ENCODE data around the gene KRT13.

The KRT13 gene

DNA sequence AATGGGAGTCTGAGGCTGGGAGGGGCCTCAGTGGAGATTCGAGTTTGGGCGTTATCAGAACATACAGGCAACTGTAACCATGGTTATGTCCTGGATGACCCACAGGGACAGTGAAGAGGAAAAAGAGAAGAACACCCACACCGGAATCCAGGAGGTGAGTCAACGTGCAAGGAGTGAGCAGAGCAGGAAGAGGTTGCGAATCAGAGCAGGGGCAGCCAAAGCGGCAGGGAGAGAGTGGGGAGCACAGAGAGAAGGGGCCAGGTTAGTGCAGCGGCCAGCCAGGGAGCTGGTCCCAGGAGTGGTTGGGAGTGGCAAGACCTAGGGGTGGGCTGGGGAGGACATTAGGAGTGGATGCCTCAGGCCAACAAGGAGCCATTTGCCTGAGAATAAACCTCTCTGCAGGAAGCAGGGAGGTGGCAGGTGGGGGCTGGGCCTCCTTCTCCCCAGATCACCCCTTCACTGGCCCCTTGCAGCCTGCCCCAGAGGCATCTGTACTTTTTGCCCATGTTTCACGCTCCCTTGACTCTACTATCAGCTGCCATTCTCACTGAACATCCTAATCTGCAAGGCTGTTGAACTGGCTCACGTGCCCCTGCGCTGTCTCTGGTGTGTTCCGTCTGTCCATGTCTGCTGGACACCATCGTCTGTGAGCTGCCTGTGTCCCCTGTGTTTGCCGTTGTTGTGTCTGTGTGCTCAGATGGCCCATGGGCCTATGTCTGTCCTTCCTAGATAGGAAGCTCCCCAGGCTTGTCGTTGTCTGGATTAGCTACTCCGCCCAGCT, 5.1 kb downstream of the KRT13 start:
- H3K14ac ChIP-seq (ENCODE audit: low read length), result peak overlapping the region; percentile 47
- peaks cover 0 to 3% (median 0%) of the 10 kb centered on the region in 3 experiments for H3K27me3 ChIP-seq (ENCODE audit: control insufficient read depth in 3 of 3, insufficient read depth in 3 of 3, low read depth in 1 of 3, low read length in 3 of 3)
- H3K4me2 ChIP-seq (ENCODE audit: insufficient read depth, low read length, poor library complexity, severe bottlenecking), result no peak overlapping the region
- no peaks in the 10 kb centered on the region for H3K79me1 ChIP-seq (ENCODE audit: low read depth, low read length)
- no peak overlapping the region for H4K91ac ChIP-seq (ENCODE audit: low read depth, low read length, poor library complexity)
- no peak for DNase-seq (ENCODE audit: low spot score)
- H3K36me3 ChIP-seq (replicated peaks in 1 of 2; ENCODE audit: control insufficient read depth in 2 of 2, insufficient read depth in 2 of 2, low read length in 2 of 2), result no peaks in the 10 kb centered on the region
- peak overlapping the region; percentile 40 for H3K23ac ChIP-seq (ENCODE audit: low read depth, low read length, poor library complexity)
- H3K27ac ChIP-seq (replicated peaks; ENCODE audit: low read length), result no peak overlapping the region
- H3K4me3 ChIP-seq (ENCODE audit: low read length in 2 of 2), result no peak overlapping the region
- peaks cover 0 to 9% of the 10 kb centered on the region in 2 donors for H3K4me1 ChIP-seq (ENCODE audit: control insufficient read depth in 2 of 2, insufficient read depth in 1 of 2, low read depth in 1 of 2, low read length in 2 of 2)
- H2AFZ ChIP-seq (ENCODE audit: low read length), result no peak overlapping the region
- H2BK15ac ChIP-seq (ENCODE audit: low read length), result peak overlapping the region; percentile 32
- H3K18ac ChIP-seq (ENCODE audit: low read length), result peak overlapping the region; percentile 87
- no peak overlapping the region for H2BK12ac ChIP-seq (ENCODE audit: low read length)
- H3K9me3 ChIP-seq (replicated peaks in 1 of 2; ENCODE audit: control insufficient read depth in 2 of 2, insufficient read depth in 1 of 2, low read depth in 1 of 2, low read length in 2 of 2), result no peaks in the 10 kb centered on the region
- H4K8ac ChIP-seq (ENCODE audit: low read depth, low read length), result peak overlapping the region; percentile 44
- H2AK5ac ChIP-seq (ENCODE audit: low read depth, low read length), result peak overlapping the region; percentile 91
- WGBS, 2 donors (ENCODE audit: extremely low coverage in 2 of 2, insufficient read length in 2 of 2, insufficient replicate concordance in 1 of 2), result no CpG with 5 or more reads among the region's 15 CpGs
- no peak overlapping the region for H2BK120ac ChIP-seq (ENCODE audit: low read depth, low read length)
- peak overlapping the region; percentile 42 for H2BK5ac ChIP-seq (ENCODE audit: low read length)
- H3K9ac ChIP-seq (ENCODE audit: low read depth, low read length, poor library complexity), result no peak overlapping the region
- no peak overlapping the region for H3K4ac ChIP-seq (ENCODE audit: low read length)

DNA sequence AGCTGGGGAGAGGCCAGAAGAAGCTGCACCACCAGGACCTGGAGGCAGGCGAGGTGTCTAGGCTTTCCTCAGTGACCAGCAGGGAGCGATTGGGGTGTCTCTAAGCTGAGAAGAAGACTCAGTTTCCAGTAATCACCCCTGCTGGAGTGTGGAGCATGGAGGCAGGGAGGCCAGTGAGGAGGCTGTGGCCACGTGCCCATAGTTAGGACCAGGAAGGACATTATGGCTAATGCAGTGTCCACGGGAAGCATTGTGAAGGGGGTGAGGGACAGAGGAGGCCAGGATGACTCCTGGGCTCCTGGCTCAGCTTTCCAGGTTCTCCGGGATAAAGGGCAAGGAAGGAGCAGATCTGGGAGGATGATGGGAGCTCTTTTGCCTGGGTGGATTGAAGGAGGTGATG, 5.7 kb downstream of the KRT13 start:
- Histone ChIP-seq H2BK15ac (ENCODE audit: low read length) (no peak overlapping the region), H4K91ac (ENCODE audit: low read depth, low read length, poor library complexity) (no peak overlapping the region), H3K4me1 (ENCODE audit: control insufficient read depth in 2 of 2, insufficient read depth in 1 of 2, low read depth in 1 of 2, low read length in 2 of 2) (peaks cover 0 to 9% of the 10 kb centered on the region in 2 donors), H3K4ac (ENCODE audit: low read length) (no peak overlapping the region), H3K18ac (ENCODE audit: low read length) (peak overlapping the region; percentile 2), H3K23ac (ENCODE audit: low read depth, low read length, poor library complexity) (peak overlapping the region; percentile 8), H3K4me3 (ENCODE audit: low read length in 2 of 2) (no peak overlapping the region), H3K27ac (replicated peaks; ENCODE audit: low read length) (no peak overlapping the region), H2AK5ac (ENCODE audit: low read depth, low read length) (peak overlapping the region; percentile 91), H2BK5ac (ENCODE audit: low read length) (peak overlapping the region; percentile 42), H2BK120ac (ENCODE audit: low read depth, low read length) (no peak overlapping the region), H3K79me1 (ENCODE audit: low read depth, low read length) (no peaks in the 10 kb centered on the region), H3K14ac (ENCODE audit: low read length) (no peak overlapping the region), H3K36me3 (replicated peaks in 1 of 2; ENCODE audit: control insufficient read depth in 2 of 2, insufficient read depth in 2 of 2, low read length in 2 of 2) (no peaks in the 10 kb centered on the region), H3K4me2 (ENCODE audit: insufficient read depth, low read length, poor library complexity, severe bottlenecking) (no peak overlapping the region), H3K9me3 (replicated peaks in 1 of 2; ENCODE audit: control insufficient read depth in 2 of 2, insufficient read depth in 1 of 2, low read depth in 1 of 2, low read length in 2 of 2) (no peaks in the 10 kb centered on the region), H4K8ac (ENCODE audit: low read depth, low read length) (no peak overlapping the region), H3K9ac (ENCODE audit: low read depth, low read length, poor library complexity) (no peak overlapping the region), H2BK12ac (ENCODE audit: low read length) (no peak overlapping the region), H2AFZ (ENCODE audit: low read length) (no peak overlapping the region), H3K27me3 (ENCODE audit: control insufficient read depth in 3 of 3, insufficient read depth in 3 of 3, low read depth in 1 of 3, low read length in 3 of 3) (peaks cover 0 to 3% (median 0%) of the 10 kb centered on the region in 3 experiments)
- DNase-seq (ENCODE audit: low spot score), result no peak
- no CpG with 5 or more reads among the region's 5 CpGs for WGBS, 2 donors (ENCODE audit: extremely low coverage in 2 of 2, insufficient read length in 2 of 2, insufficient replicate concordance in 1 of 2)

GRCh38 chr17:41498276-41498675, 7.1 kb downstream of the KRT13 start:
- peaks cover 0 to 3% (median 0%) of the 10 kb centered on the region in 3 experiments for H3K27me3 ChIP-seq (ENCODE audit: control insufficient read depth in 3 of 3, insufficient read depth in 3 of 3, low read depth in 1 of 3, low read length in 3 of 3)
- no peak for DNase-seq (ENCODE audit: low spot score)
- H2AK5ac ChIP-seq (ENCODE audit: low read depth, low read length), result peak overlapping the region; percentile 38
- H3K9me3 ChIP-seq (replicated peaks in 1 of 2; ENCODE audit: control insufficient read depth in 2 of 2, insufficient read depth in 1 of 2, low read depth in 1 of 2, low read length in 2 of 2), result no peaks in the 10 kb centered on the region
- H3K4me1 ChIP-seq (ENCODE audit: control insufficient read depth in 2 of 2, insufficient read depth in 1 of 2, low read depth in 1 of 2, low read length in 2 of 2), result peaks cover 0 to 9% of the 10 kb centered on the region in 2 donors
- no peak overlapping the region for H2BK120ac ChIP-seq (ENCODE audit: low read depth, low read length)
- H3K18ac ChIP-seq (ENCODE audit: low read length), result no peak overlapping the region
- H3K14ac ChIP-seq (ENCODE audit: low read length), result no peak overlapping the region
- H2BK5ac ChIP-seq (ENCODE audit: low read length), result no peak overlapping the region
- H3K23ac ChIP-seq (ENCODE audit: low read depth, low read length, poor library complexity), result no peak overlapping the region
- no CpG with 5 or more reads among the region's 6 CpGs for WGBS, 2 donors (ENCODE audit: extremely low coverage in 2 of 2, insufficient read length in 2 of 2, insufficient replicate concordance in 1 of 2)
- H3K4me3 ChIP-seq (ENCODE audit: low read length in 2 of 2), result no peak overlapping the region
- H2BK15ac ChIP-seq (ENCODE audit: low read length), result no peak overlapping the region
- no peaks in the 10 kb centered on the region for H3K36me3 ChIP-seq (replicated peaks in 1 of 2; ENCODE audit: control insufficient read depth in 2 of 2, insufficient read depth in 2 of 2, low read length in 2 of 2)
- no peak overlapping the region for H2AFZ ChIP-seq (ENCODE audit: low read length)
- H4K91ac ChIP-seq (ENCODE audit: low read depth, low read length, poor library complexity), result no peak overlapping the region
- no peak overlapping the region for H3K27ac ChIP-seq (replicated peaks; ENCODE audit: low read length)
- no peak overlapping the region for H3K4ac ChIP-seq (ENCODE audit: low read length)
- H4K8ac ChIP-seq (ENCODE audit: low read depth, low read length), result no peak overlapping the region
- no peaks in the 10 kb centered on the region for H3K79me1 ChIP-seq (ENCODE audit: low read depth, low read length)
- no peak overlapping the region for H2BK12ac ChIP-seq (ENCODE audit: low read length)
- no peak overlapping the region for H3K4me2 ChIP-seq (ENCODE audit: insufficient read depth, low read length, poor library complexity, severe bottlenecking)
- H3K9ac ChIP-seq (ENCODE audit: low read depth, low read length, poor library complexity), result no peak overlapping the region

GRCh38 chr17:41496803-41497484, 8.5 kb downstream of the KRT13 start:
- H2BK5ac ChIP-seq (ENCODE audit: low read length), result no peak overlapping the region
- H3K14ac ChIP-seq (ENCODE audit: low read length), result no peak overlapping the region
- H3K79me1 ChIP-seq (ENCODE audit: low read depth, low read length), result no peaks in the 10 kb centered on the region
- H3K27ac ChIP-seq (replicated peaks; ENCODE audit: low read length), result no peak overlapping the region
- peaks cover 0 to 9% of the 10 kb centered on the region in 2 donors for H3K4me1 ChIP-seq (ENCODE audit: control insufficient read depth in 2 of 2, insufficient read depth in 1 of 2, low read depth in 1 of 2, low read length in 2 of 2)
- H3K27me3 ChIP-seq (ENCODE audit: control insufficient read depth in 3 of 3, insufficient read depth in 3 of 3, low read depth in 1 of 3, low read length in 3 of 3), result peaks cover 0 to 3% (median 0%) of the 10 kb centered on the region in 3 experiments
- no peak overlapping the region for H2BK120ac ChIP-seq (ENCODE audit: low read depth, low read length)
- H4K91ac ChIP-seq (ENCODE audit: low read depth, low read length, poor library complexity), result no peak overlapping the region
- no peak overlapping the region for H4K8ac ChIP-seq (ENCODE audit: low read depth, low read length)
- H3K9ac ChIP-seq (ENCODE audit: low read depth, low read length, poor library complexity), result no peak overlapping the region
- no peak overlapping the region for H2AK5ac ChIP-seq (ENCODE audit: low read depth, low read length)
- no peak overlapping the region for H2BK15ac ChIP-seq (ENCODE audit: low read length)
- H3K36me3 ChIP-seq (replicated peaks in 1 of 2; ENCODE audit: control insufficient read depth in 2 of 2, insufficient read depth in 2 of 2, low read length in 2 of 2), result no peaks in the 10 kb centered on the region
- DNase-seq (ENCODE audit: low spot score), result peak; percentile 21
- H3K18ac ChIP-seq (ENCODE audit: low read length), result no peak overlapping the region
- H2AFZ ChIP-seq (ENCODE audit: low read length), result no peak overlapping the region
- no CpG with 5 or more reads among the region's 12 CpGs for WGBS, 2 donors (ENCODE audit: extremely low coverage in 2 of 2, insufficient read length in 2 of 2, insufficient replicate concordance in 1 of 2)
- H3K4me2 ChIP-seq (ENCODE audit: insufficient read depth, low read length, poor library complexity, severe bottlenecking), result no peak overlapping the region
- H3K4ac ChIP-seq (ENCODE audit: low read length), result no peak overlapping the region
- no peak overlapping the region for H3K4me3 ChIP-seq (ENCODE audit: low read length in 2 of 2)
- no peak overlapping the region for H2BK12ac ChIP-seq (ENCODE audit: low read length)
- no peak overlapping the region for H3K23ac ChIP-seq (ENCODE audit: low read depth, low read length, poor library complexity)
- no peaks in the 10 kb centered on the region for H3K9me3 ChIP-seq (replicated peaks in 1 of 2; ENCODE audit: control insufficient read depth in 2 of 2, insufficient read depth in 1 of 2, low read depth in 1 of 2, low read length in 2 of 2)
